WTC11 (cell line): ENCODE results near the gene FIS1.

Experiments used
- TF ChIP-seq, protein P1 (sequence below): fragments of 200-600 bp; IDR thresholded peaks from 2 replicates; pipeline ENCODE4 v1.8.0; 2022; ENCODE audit warnings: antibody characterized with exemption
- TF ChIP-seq, protein P2 (sequence below): sonication (generic); formaldehyde crosslinking; IDR thresholded peaks from 2 replicates; pipeline ENCODE4 v1.8.1; 2023; ENCODE audit warnings: mild to moderate bottlenecking, missing genetic modification reagents, moderate library complexity

DNA sequence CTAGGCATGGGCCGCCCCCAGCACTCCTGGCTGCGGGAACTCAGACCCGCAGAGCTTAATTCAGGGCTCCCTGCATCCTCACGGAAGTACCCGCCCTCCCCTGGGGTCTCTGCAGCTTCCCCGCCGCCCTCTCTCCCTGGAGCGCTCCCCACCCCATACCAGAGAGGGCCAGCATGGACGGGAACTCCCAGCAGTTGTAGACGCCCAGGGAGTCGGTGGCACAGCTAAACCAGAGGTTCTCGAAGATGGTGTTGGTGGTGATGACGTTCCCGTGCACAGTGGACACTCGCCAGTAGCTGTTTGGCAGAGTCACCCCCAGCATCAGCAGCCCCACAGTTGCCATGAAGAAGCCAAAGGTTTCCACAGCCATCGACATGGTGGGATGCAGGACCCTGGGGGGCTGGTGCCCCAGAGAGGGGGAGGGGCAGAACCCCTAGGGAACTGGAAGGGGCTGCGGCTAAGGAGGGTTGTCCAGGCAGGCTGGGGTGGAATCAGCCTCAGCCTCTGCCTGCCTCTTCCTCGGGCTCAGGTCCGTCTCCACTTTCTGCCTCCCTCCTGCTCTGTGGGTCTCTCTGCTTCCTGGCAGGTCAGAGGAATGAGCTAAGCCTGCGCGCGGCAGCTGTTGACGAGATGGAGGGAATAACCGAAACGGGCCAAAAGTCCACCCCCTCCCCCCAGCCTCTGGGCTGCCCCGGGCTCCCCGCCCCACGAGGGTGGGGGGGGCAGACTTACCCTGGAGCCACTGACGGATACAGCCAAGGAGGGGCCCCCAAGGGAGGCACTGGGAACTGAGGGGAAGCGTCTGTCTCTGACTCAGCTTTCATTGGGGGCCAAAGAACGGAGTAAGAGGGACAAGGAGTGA is 7.4 kb downstream of the FIS1 start, which contains the start of gene CLDN15:
- TF ChIP-seq, protein P1, sequence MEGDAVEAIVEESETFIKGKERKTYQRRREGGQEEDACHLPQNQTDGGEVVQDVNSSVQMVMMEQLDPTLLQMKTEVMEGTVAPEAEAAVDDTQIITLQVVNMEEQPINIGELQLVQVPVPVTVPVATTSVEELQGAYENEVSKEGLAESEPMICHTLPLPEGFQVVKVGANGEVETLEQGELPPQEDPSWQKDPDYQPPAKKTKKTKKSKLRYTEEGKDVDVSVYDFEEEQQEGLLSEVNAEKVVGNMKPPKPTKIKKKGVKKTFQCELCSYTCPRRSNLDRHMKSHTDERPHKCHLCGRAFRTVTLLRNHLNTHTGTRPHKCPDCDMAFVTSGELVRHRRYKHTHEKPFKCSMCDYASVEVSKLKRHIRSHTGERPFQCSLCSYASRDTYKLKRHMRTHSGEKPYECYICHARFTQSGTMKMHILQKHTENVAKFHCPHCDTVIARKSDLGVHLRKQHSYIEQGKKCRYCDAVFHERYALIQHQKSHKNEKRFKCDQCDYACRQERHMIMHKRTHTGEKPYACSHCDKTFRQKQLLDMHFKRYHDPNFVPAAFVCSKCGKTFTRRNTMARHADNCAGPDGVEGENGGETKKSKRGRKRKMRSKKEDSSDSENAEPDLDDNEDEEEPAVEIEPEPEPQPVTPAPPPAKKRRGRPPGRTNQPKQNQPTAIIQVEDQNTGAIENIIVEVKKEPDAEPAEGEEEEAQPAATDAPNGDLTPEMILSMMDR: no peak
- TF ChIP-seq, protein P2, sequence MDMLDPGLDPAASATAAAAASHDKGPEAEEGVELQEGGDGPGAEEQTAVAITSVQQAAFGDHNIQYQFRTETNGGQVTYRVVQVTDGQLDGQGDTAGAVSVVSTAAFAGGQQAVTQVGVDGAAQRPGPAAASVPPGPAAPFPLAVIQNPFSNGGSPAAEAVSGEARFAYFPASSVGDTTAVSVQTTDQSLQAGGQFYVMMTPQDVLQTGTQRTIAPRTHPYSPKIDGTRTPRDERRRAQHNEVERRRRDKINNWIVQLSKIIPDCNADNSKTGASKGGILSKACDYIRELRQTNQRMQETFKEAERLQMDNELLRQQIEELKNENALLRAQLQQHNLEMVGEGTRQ (CRISPR knock-in tag): no peak
